GM23338 (cell line): ENCODE measurements around the gene SMURF1. TPM values are rescaled to one million over a fixed set of nuclear protein-coding genes. Genes with fewer than 3 reads are reported as not detected.

Source experiments
- ATAC-seq: fragments of 200-7000 bp; cut with Tn5 transposase; 3 replicates; pipeline ENCODE4 v1.9.1; 2020
- DNase-seq: peaks from one replicate; pipeline ENCODE4 v3.0.0-alpha.2; 2015; ENCODE audit warnings: low spot score
- H2AFZ ChIP-seq: fragments of 200-600 bp; sonication (generic); 2 replicates; pipeline ENCODE4 v1.8.0; 2016; ENCODE audit warnings: antibody characterized with exemption, mild to moderate bottlenecking, moderate library complexity
- H3F3A ChIP-seq: fragments of 200-600 bp; sonication (generic); replicated peaks from 2 replicates; pipeline ENCODE4 v1.8.0; 2017; ENCODE audit warnings: antibody characterized with exemption, mixed run types, low read depth
- H3K27ac ChIP-seq: fragments of 200-600 bp; sonication (generic); 2 replicates; pipeline ENCODE4 v1.6.1; 2016; ENCODE audit warnings: low read depth
- H3K27me3 ChIP-seq: fragments of 200-600 bp; sonication (generic); 2 replicates; pipeline ENCODE4 v1.8.0; 2016; ENCODE audit warnings: mild to moderate bottlenecking, mixed run types, moderate library complexity; ENCODE audit not compliant: insufficient read depth
- H3K36me3 ChIP-seq: fragments of 200-600 bp; sonication (generic); 2 replicates; pipeline ENCODE4 v1.8.0; 2016; ENCODE audit warnings: mild to moderate bottlenecking; ENCODE audit not compliant: insufficient read depth
- H3K4me1 ChIP-seq: fragments of 200-600 bp; sonication (generic); 2 replicates; pipeline ENCODE4 v1.8.0; 2016; ENCODE audit warnings: mild to moderate bottlenecking, moderate library complexity; ENCODE audit not compliant: insufficient read depth
- H3K4me2 ChIP-seq: fragments of 200-600 bp; sonication (generic); 2 replicates; pipeline ENCODE4 v1.7.1; 2017; ENCODE audit warnings: mixed run types
- H3K4me3 ChIP-seq: fragments of 200-600 bp; sonication (generic); 2 replicates; pipeline ENCODE4 v1.6.1; 2016; ENCODE audit warnings: mixed run types
- H3K79me2 ChIP-seq: fragments of 200-600 bp; sonication (generic); replicated peaks from 2 replicates; pipeline ENCODE4 v1.8.0; 2017; ENCODE audit warnings: mild to moderate bottlenecking; ENCODE audit not compliant: insufficient read depth
- H3K9me2 ChIP-seq: fragments of 200-600 bp; sonication (generic); 2 replicates; pipeline ENCODE4 v1.8.0; 2017; ENCODE audit not compliant: insufficient read depth
- H4K20me1 ChIP-seq: fragments of 200-600 bp; sonication (generic); replicated peaks from 2 replicates; pipeline ENCODE4 v1.8.0; 2017; ENCODE audit warnings: mild to moderate bottlenecking; ENCODE audit not compliant: insufficient read depth
- H3K27ac Mint-ChIP-seq: 2 replicates; pipeline ENCODE4 v1.8.0; 2020; ENCODE audit warnings: inconsistent platforms, mild to moderate bottlenecking, moderate library complexity, mixed read lengths
- H3K27me3 Mint-ChIP-seq: 3 replicates; pipeline ENCODE4 v1.8.0; 2022; ENCODE audit warnings: low read depth, mild to moderate bottlenecking, moderate library complexity, mixed read lengths, inconsistent platforms; ENCODE audit not compliant: insufficient read depth, poor library complexity
- H3K36me3 Mint-ChIP-seq: 3 replicates; pipeline ENCODE4 v1.8.0; 2021; ENCODE audit warnings: low read depth, mild to moderate bottlenecking, inconsistent platforms, moderate library complexity, mixed read lengths
- H3K4me1 Mint-ChIP-seq: 3 replicates; pipeline ENCODE4 v1.8.0; 2020; ENCODE audit warnings: mild to moderate bottlenecking, inconsistent platforms, mixed read lengths
- H3K4me3 Mint-ChIP-seq: 3 replicates; pipeline ENCODE4 v1.8.0; 2021; ENCODE audit warnings: moderate library complexity, mild to moderate bottlenecking, inconsistent platforms, mixed read lengths
- H3K9me3 Mint-ChIP-seq: 3 replicates; pipeline ENCODE4 v1.8.0; 2020; ENCODE audit warnings: moderate library complexity, mild to moderate bottlenecking, inconsistent platforms, mixed read lengths
- CREB1 ChIP-seq: fragments of 250-450 bp; sonication (Bioruptor Pico); IDR thresholded peaks from 2 replicates; pipeline ENCODE4 v1.5.0; 2020; ENCODE audit warnings: low read depth, mild to moderate bottlenecking, moderate library complexity
- CTCF ChIP-seq, 2 experiments: fragments of 200-600 bp in 1 of 2; sonication (generic) in 1 of 2; conservative IDR thresholded peaks; 2 replicates each; pipeline versions ENCODE4 v1.5.1 to v1.6.1; 2016 to 2017; ENCODE audit warnings: antibody characterized with exemption in 2 of 2, low read depth in 2 of 2, mild to moderate bottlenecking in 2 of 2, moderate library complexity in 1 of 2
- ETS1 ChIP-seq: IDR thresholded peaks from 2 replicates; pipeline ENCODE4 v1.6.1; 2016; ENCODE audit warnings: antibody characterized with exemption
- EZH2 ChIP-seq: fragments of 200-600 bp; sonication (generic); IDR thresholded peaks from one replicate; pipeline ENCODE4 v1.8.0; 2017; ENCODE audit warnings: antibody characterized with exemption, mild to moderate bottlenecking, low read depth; ENCODE audit not compliant: unreplicated experiment
- EZH2phosphoT487 ChIP-seq: fragments of 200-600 bp; sonication (generic); IDR thresholded peaks from one replicate; pipeline ENCODE4 v1.8.1; 2018; ENCODE audit warnings: antibody characterized with exemption; ENCODE audit not compliant: unreplicated experiment
- JUNB ChIP-seq: IDR thresholded peaks from one replicate; pipeline ENCODE4 v1.6.1; 2016; ENCODE audit warnings: antibody characterized with exemption; ENCODE audit not compliant: unreplicated experiment
- NANOG ChIP-seq: IDR thresholded peaks from 2 replicates; pipeline ENCODE4 v1.6.1; 2016; ENCODE audit warnings: antibody characterized with exemption, borderline replicate concordance
- POLR2AphosphoS5 ChIP-seq: IDR thresholded peaks from 2 replicates; pipeline ENCODE4 v1.6.1; 2016; ENCODE audit warnings: antibody characterized with exemption, low read depth
- REST ChIP-seq: IDR thresholded peaks from one replicate; pipeline ENCODE4 v1.6.1; 2018; ENCODE audit warnings: antibody characterized with exemption; ENCODE audit not compliant: unreplicated experiment
- STAT1 ChIP-seq: IDR thresholded peaks from one replicate; pipeline ENCODE4 v1.6.1; 2016; ENCODE audit warnings: antibody characterized with exemption; ENCODE audit not compliant: unreplicated experiment
- ZNF114 ChIP-seq: fragments of 250-450 bp; sonication (Bioruptor Pico); IDR thresholded peaks from 2 replicates; pipeline ENCODE4 v1.5.0; 2020; ENCODE audit warnings: mild to moderate bottlenecking, moderate library complexity
- ZNF331 ChIP-seq: fragments of 250-450 bp; sonication (Bioruptor Pico); IDR thresholded peaks from 2 replicates; pipeline ENCODE4 v1.5.0; 2020; ENCODE audit warnings: low read depth, mild to moderate bottlenecking, moderate library complexity
- polyA plus RNA-seq: library from polyadenylated mRNA; unstranded; fragments of >200 nt; fragmentation: Nextera tagmentation; extraction: Ambion mirVana; gene quantifications from 2 replicates; pipeline ENCODE4 v1.2.1, GENCODE V29; 2016
- total RNA-seq: library from RNA; depleted of rRNA; stranded (reverse); fragments of >200 nt; shearing (Covaris generic); gene quantifications from 2 replicates; pipeline ENCODE4 v1.2.3, GENCODE V29; 2014
- TF ChIP-seq, protein P1 (sequence below): fragments of 250-450 bp; sonication (Bioruptor Pico); IDR thresholded peaks from 2 replicates; pipeline ENCODE4 v1.5.0; 2020; ENCODE audit warnings: mild to moderate bottlenecking, moderate library complexity

Gene SMURF1
- total and polyA plus RNA-seq, 2 experiments from 2014 or later, result 5.8 to 23.9 TPM

- Mint-ChIP-seq H3K27ac (no peak overlapping the region; the same call in 1 of the 2 replicates), H3K36me3 (no peaks in the 10 kb centered on the region), H3K27me3 (peaks cover 10% of the 10 kb centered on the region), H3K9me3 (no peaks in the 10 kb centered on the region), H3K4me1 (no peaks in the 10 kb centered on the region; the same call in 2 of the 3 replicates), H3K4me3 (no peak overlapping the region)
- DNase-seq (no peak), ATAC-seq (no peak)
- Histone ChIP-seq H3K4me3 (no peak overlapping the region), H3K27ac (no peak overlapping the region), H3K4me1 (no peaks in the 10 kb centered on the region), H4K20me1 (no peaks in the 10 kb centered on the region), H3K79me2 (no peaks in the 10 kb centered on the region), H3K9me2 (no peaks in the 10 kb centered on the region), H2AFZ (no peak overlapping the region), H3F3A (no peaks in the 10 kb centered on the region), H3K36me3 (no peaks in the 10 kb centered on the region), H3K27me3 (no peaks in the 10 kb centered on the region), H3K4me2 (no peak overlapping the region)
- no peak for TF ChIP-seq NANOG
- TF ChIP-seq ETS1, result no peak
- TF ChIP-seq, protein P1, sequence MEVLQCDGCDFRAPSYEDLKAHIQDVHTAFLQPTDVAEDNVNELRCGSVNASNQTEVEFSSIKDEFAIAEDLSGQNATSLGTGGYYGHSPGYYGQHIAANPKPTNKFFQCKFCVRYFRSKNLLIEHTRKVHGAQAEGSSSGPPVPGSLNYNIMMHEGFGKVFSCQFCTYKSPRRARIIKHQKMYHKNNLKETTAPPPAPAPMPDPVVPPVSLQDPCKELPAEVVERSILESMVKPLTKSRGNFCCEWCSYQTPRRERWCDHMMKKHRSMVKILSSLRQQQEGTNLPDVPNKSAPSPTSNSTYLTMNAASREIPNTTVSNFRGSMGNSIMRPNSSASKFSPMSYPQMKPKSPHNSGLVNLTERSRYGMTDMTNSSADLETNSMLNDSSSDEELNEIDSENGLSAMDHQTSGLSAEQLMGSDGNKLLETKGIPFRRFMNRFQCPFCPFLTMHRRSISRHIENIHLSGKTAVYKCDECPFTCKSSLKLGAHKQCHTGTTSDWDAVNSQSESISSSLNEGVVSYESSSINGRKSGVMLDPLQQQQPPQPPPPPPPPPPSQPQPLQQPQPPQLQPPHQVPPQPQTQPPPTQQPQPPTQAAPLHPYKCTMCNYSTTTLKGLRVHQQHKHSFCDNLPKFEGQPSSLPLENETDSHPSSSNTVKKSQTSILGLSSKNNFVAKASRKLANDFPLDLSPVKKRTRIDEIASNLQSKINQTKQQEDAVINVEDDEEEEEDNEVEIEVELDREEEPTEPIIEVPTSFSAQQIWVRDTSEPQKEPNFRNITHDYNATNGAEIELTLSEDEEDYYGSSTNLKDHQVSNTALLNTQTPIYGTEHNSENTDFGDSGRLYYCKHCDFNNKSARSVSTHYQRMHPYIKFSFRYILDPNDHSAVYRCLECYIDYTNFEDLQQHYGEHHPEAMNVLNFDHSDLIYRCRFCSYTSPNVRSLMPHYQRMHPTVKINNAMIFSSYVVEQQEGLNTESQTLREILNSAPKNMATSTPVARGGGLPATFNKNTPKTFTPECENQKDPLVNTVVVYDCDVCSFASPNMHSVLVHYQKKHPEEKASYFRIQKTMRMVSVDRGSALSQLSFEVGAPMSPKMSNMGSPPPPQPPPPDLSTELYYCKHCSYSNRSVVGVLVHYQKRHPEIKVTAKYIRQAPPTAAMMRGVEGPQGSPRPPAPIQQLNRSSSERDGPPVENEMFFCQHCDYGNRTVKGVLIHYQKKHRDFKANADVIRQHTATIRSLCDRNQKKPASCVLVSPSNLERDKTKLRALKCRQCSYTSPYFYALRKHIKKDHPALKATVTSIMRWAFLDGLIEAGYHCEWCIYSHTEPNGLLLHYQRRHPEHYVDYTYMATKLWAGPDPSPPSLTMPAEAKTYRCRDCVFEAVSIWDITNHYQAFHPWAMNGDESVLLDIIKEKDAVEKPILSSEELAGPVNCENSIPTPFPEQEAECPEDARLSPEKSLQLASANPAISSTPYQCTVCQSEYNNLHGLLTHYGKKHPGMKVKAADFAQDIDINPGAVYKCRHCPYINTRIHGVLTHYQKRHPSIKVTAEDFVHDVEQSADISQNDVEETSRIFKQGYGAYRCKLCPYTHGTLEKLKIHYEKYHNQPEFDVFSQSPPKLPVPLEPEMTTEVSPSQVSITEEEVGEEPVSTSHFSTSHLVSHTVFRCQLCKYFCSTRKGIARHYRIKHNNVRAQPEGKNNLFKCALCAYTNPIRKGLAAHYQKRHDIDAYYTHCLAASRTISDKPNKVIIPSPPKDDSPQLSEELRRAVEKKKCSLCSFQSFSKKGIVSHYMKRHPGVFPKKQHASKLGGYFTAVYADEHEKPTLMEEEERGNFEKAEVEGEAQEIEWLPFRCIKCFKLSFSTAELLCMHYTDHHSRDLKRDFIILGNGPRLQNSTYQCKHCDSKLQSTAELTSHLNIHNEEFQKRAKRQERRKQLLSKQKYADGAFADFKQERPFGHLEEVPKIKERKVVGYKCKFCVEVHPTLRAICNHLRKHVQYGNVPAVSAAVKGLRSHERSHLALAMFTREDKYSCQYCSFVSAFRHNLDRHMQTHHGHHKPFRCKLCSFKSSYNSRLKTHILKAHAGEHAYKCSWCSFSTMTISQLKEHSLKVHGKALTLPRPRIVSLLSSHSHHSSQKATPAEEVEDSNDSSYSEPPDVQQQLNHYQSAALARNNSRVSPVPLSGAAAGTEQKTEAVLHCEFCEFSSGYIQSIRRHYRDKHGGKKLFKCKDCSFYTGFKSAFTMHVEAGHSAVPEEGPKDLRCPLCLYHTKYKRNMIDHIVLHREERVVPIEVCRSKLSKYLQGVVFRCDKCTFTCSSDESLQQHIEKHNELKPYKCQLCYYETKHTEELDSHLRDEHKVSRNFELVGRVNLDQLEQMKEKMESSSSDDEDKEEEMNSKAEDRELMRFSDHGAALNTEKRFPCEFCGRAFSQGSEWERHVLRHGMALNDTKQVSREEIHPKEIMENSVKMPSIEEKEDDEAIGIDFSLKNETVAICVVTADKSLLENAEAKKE (CRISPR knock-in tag), result no peak
- TF ChIP-seq STAT1, result no peak
- TF ChIP-seq CREB1 (CRISPR knock-in tag), result no peak
- TF ChIP-seq ZNF331 (CRISPR knock-in tag), result no peak
- TF ChIP-seq JUNB, result no peak
- TF ChIP-seq EZH2phosphoT487, result no peak
- TF ChIP-seq EZH2, result no peak
- no peak for TF ChIP-seq CTCF (conservative IDR thresholded peaks at IDR 0.05; ENCODE audit: low read depth in 2 of 2)
- TF ChIP-seq REST, result no peak
- TF ChIP-seq POLR2AphosphoS5, result no peak
- TF ChIP-seq ZNF114, result no peak
Measured at GRCh38 chr7:99188221-99188620, 44.3 kb upstream of the SMURF1 start.
